ENCODE measurements around the gene CDK5R1.

Gene CDK5R1

DNA sequence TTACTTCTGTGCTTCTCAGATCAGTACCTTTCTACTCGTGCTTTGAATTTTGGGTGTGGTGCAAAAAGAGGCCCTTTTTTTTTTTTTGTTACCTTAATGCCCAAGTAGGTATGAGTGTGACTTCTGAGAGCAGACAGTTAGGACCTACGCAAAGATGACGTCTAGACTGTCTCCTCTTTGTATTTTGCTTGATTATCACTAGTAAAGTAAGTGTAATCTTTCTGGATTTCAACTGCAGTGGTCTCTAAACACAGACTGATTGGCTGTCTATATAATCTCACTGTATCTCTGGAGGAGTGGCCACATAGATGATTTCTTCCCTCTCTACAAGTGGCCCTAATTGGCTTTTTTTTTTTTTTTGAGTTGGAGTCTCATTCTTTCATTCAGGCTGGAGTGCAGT lies 11.5 kb upstream of the CDK5R1 start:
- DNase-seq = no peak

GRCh38 chr17:32477220-32477619 lies 9.6 kb upstream of the CDK5R1 start:
- no peak for DNase-seq

- DNase-seq = no peak
Measured at GRCh38 chr17:32479074-32479617, 7.6 kb upstream of the CDK5R1 start.

DNA sequence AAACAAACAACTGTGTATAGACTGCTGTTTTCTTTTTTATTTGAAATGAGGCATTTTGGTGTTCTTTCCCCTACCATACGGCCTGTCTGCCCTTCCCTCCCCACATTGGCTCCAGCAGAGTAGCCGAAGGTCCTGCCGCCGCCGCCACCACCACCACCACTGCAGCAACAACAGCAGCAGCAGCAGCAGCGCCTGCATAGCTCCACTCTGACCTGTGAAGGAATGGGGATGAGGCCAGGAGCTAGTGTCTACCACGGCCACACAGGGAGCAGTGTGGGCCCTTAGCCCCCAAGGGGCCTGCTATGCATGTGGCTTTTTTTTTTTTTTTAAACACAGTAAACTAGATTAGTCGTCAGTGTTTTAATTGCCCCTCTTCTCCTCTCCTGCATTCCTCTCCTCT lies 5.6 kb upstream of the CDK5R1 start:
- DNase-seq = no peak

DNA sequence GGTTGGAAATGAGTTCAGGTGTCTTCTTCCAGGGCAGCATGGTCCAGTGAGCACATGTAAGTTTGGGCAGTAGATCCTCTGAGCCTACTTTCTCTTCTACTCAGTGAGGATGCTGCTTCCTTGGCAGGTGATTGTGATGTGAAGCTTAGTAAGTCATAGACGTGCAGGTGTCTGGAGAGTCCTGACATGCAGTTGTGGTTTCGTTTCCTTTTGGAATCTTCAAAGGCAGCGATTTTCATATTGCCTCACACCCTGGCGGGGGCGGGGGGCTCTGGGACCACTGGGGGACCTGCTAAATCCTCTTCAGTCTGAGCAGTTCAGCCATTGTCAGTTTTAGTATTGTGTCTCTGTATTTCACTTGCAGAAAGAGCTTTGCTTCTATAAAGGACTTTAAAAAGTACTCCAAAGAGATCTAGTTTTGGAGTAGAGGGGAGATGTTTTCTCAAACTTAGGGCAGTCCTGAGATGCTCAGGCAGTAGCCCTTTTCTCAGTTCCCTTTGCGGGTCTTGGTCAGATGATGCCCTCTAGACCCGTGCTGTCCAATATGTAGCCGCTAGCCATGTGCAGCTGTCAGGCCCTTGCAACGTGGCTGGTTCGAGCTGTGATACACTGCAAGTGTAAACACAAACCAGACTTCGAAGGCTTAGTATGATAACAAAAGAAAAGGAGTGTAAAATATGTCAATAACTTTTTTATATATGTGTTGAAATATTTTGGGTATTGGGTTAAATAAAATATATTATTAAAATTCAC lies 4.0 kb upstream of the CDK5R1 start:
- DNase-seq = no peak

DNA sequence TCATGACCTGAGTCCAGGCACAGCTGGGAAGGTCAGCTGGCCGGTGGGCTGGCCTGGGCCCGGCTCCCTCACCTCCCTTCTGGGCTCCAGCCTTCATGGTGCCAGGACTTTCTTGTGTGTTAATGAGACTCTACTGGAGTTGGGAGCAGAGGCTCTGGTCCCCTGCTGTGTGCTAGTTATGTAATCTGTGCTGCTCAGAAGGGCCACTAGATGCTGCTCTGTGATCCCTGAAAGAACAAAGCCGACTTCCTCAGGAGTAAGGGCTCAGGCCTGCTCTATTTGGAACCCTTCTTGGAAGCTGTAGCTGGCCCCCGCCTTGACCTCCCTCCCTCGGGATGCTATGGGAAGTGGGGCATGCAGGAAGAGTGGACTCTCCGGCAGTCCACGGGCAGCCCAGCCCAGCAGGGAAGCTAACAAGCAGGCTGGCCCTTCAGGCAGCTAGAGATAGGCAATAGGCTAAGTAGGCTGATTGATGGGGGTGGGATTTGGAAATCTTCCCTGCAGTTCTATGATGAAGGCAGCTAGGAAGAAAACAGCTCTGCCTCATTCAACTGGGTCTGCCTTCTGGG lies 3.3 kb upstream of the CDK5R1 start:
- DNase-seq = peak; percentile 83

DNA sequence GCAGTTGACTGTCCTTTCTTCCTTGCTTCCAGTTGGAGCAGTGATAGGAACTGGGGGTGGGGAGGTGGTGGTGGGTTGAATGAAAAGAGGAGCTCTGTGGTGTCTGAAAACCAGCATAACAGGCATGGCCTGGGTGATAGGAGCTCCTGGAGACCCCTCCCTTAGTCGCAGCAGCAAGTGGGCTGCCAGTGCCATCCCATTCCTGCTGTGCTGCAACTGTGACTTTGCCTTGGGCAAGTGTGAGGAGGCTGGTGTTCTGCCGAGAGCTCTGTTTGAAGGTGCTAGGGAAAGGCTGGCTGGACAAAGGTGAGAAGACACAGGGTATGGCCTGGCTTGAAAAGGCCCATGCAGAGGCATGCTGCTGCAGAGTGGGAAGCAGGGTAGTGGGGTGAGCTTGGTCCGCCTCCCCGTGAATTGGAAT lies 2.7 kb upstream of the CDK5R1 start:
- DNase-seq = no peak

DNA sequence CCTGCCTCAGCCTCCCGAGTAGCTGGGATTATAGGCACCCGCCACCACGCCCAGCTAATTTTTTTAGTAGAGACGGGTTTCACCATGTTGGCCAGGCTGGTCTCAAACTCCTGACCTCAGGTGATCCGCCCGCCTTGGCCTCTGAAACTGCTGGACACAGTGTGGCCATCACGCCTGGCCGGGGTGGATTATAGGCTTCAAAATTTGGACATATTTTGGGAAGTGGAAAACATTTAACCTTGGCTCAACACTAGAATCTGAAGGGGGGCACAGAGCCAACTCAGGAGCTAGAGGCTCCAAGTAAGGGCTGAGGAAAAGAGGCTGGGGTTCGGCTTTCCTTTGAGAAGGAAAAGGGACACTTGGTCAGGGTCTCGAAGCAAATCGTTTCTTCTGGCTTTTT lies 2.2 kb upstream of the CDK5R1 start:
- no peak for DNase-seq

GRCh38 chr17:32485261-32486110 lies 1.3 kb upstream of the CDK5R1 start:
- DNase-seq = no peak

GRCh38 chr17:32486111-32486700 lies 587 bp upstream of the CDK5R1 start:
- DNase-seq = peak; percentile 84

DNA sequence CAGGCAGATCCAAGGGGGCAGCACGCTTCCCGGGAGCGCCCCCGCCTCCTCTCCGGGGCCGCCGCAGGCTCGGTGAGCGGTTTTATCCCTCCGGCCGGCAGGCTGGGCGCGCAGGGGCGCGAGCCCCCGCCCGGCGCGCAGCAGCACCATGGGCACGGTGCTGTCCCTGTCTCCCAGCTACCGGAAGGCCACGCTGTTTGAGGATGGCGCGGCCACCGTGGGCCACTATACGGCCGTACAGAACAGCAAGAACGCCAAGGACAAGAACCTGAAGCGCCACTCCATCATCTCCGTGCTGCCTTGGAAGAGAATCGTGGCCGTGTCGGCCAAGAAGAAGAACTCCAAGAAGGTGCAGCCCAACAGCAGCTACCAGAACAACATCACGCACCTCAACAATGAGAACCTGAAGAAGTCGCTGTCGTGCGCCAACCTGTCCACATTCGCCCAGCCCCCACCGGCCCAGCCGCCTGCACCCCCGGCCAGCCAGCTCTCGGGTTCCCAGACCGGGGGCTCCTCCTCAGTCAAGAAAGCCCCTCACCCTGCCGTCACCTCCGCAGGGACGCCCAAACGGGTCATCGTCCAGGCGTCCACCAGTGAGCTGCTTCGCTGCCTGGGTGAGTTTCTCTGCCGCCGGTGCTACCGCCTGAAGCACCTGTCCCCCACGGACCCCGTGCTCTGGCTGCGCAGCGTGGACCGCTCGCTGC lies 832 bp downstream of the CDK5R1 start:
- DNase-seq = peak; percentile 56

- no peak for DNase-seq
Measured at GRCh38 chr17:32488177-32488542, 1.4 kb downstream of the CDK5R1 start.

GRCh38 chr17:32488604-32489180 lies 1.9 kb downstream of the CDK5R1 start:
- no peak for DNase-seq

DNA sequence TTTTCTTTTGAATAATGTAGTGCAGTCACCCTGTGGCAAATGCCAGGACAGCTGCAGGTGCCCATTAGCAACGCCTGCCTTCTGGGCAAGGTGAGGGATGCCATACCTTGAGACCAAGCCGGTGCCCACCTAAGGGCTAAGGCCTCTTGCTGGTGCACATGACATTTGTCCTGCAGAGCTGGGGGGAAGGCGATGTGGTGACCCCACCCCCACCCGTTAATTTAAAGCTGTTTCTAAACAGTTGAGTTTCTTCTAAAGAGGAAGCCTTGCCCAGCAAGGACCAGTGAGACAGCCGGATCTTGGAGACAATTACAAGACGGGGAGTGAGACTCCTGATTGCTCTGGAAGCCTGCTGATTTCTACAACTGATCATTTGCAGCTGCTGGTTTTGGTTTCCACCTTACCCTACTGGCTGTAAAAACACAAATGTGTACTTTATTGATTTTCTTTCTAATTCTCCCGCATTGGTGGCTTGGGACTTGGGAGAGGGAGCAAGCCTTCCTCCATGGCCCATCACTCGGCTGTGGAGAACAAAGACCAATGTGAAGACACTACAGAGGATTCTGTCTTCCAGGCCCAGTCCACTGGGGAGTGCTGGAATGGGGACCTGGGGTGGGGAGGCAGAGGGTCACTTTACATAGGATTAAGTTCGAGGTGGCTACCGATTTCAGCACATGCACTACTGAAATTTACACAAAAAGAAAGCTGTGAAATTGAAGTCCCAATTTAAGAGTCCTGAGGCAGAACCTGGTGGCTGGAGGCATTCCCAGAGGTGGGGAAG lies 2.7 kb downstream of the CDK5R1 start:
- no peak for DNase-seq

- DNase-seq = no peak
Measured at GRCh38 chr17:32490101-32490482, 3.3 kb downstream of the CDK5R1 start.

DNA sequence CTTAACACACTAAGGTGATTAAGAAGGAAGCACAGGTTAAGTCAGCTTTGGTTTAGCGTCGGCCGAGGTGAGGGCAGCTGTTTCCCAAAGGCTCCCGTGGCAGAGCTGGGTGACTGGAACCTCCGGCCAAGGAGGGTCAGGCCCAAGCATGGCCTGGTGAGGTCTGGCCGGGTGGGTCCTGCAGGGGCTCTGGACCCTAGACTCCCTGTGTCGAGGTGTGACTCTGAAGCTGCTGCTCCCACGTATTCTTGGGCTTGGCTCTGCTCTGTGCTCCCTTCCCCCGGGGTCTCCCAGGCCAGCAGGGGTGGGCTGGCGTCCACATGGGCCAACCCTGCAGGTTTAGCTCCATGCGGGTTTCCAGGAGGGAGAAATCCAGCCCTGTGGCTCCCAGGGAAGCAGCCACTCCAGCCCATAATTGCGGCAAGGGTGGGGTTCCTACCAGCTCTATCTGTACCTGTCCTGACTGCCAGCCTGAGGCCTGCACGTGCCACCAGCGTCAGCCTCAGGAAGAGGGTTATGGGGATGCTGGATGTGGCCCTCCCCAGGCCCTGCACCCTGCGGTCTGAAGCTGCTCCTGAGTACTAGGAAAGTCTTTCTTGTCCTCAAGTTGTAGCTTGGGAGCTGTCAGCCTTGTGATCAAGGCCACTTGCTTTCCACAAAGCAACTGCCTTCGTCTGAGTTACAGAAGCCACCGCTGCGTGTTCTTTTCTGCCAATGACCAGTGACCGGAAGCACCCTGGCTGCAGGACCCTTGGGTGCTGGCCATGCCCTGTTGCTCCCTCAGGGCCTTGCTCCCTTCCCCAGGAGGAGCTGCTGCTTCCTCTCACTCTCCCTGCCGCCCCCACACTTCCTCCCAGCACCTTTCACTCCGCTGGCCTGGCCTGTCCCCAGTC lies 4.8 kb downstream of the CDK5R1 start:
- DNase-seq = no peak

DNA sequence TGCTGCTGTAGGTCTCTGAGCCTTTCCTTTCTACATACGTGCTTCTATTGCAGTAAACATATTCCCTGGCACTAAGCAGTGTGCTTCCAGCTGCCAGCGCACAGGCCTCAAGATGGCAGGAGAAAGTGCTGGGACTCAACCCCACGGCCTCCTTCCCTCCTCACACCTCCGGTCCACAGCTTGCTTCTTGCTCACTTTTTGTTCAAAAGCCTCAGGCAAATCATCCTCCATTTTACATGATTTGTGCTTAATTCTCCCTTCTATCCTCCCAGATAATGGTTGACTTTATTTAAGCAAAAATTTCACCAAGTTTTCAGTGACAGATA lies 5.4 kb downstream of the CDK5R1 start:
- no peak for DNase-seq

DNA sequence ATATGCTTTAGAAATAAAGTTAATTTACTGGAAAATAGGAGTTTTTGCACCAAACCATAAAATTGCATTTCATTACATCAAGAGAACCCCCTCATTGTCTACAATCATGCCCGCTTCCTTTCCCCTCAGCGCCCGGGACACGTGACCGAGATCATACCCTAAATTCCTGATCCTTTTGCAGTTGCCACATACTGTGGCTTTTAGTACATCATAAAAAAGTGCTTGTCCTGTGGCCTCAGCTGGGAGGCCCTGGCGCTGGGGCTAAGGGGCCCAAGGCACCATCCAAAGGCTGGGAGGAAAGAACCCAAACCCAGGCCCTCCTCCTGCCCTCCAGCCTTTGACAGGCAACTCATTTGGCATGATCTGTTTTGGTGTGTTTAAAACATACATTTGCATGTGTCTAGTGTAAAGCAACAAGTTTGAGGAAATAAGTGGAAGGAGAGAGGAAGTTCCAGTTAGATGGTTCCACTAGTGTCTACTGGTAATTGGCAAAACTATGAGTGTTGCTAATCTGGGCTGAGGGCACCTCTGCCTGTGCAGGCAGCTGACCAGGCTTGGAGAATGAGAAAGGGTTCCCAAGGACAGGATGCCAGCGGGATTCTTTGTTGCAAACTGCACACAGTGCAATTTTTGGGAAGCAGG lies 6.0 kb downstream of the CDK5R1 start:
- no peak for DNase-seq

DNA sequence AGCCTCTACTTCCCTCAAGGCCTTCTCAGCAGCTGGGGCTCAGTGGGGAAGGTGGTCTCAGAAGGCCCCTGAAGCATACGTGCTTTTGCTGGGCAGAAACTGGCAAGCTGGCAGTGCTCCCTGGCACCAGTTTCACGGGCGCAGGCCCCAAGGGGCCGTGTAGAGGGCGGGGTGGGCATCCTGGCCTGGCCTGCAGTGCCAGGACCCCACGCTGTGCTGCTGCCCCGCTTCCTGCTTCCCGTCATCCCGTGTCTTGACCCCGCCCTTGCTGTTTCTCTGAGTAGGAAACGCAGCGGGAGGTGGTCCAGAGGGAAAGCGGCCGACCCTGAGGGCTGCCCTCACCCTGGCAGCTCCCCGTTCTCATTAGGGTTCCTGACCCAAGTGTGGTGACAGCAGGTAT lies 6.8 kb downstream of the CDK5R1 start:
- DNase-seq = no peak

GRCh38 chr17:32493976-32494513 lies 7.3 kb downstream of the CDK5R1 start:
- no peak for DNase-seq
